ENCODE measurements around the gene PRKCG.

DNA sequence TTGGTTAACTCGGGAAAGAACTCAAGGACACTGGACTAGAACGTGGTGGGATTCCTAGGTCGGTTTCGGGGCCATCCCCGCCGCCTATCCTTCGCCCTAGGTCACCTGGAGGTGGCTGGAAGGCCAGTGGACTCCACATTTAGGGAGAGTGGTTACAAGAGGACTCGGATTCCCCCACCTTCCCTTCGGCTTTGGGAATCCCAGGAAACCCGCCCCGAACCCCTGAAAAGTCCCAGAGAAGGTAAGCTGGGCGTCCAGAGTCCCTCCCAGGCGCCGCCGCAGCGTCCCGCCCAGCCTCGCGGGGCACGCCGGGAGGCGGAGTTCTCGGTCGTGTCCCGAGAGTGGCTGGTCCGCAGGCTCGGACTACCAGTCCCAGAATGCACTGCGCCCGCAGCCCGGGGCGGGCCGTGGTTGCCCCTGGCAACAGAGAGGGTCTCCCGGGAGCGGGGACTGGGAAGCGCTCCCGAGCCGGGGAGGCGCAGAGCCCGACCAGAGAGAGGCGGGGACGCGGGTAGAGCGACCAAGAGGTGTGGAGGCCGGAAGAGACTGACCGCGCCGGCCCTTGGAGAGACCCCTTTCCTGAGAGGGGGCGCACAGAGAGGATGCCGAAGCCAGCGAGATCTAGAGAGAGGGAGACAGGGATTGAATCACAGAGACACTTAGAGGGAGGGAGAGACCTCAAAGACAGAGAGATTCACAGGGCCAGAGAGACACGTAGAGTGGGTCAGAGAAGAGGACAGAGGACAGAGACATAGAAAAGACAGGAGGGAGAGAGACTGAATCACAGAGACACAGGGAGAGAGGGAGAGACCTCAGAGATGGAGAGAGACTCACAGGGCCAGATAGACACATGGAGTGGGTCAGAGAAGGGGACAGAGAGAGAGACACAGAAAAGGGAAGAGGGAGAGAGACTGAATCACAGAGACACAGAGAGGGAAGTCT lies 2.6 kb upstream of the PRKCG start:
- TF ChIP-seq, protein P1, sequence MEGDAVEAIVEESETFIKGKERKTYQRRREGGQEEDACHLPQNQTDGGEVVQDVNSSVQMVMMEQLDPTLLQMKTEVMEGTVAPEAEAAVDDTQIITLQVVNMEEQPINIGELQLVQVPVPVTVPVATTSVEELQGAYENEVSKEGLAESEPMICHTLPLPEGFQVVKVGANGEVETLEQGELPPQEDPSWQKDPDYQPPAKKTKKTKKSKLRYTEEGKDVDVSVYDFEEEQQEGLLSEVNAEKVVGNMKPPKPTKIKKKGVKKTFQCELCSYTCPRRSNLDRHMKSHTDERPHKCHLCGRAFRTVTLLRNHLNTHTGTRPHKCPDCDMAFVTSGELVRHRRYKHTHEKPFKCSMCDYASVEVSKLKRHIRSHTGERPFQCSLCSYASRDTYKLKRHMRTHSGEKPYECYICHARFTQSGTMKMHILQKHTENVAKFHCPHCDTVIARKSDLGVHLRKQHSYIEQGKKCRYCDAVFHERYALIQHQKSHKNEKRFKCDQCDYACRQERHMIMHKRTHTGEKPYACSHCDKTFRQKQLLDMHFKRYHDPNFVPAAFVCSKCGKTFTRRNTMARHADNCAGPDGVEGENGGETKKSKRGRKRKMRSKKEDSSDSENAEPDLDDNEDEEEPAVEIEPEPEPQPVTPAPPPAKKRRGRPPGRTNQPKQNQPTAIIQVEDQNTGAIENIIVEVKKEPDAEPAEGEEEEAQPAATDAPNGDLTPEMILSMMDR (IDR thresholded peaks at IDR 0.05): no peak
- TF ChIP-seq POLR2A (IDR thresholded peaks at IDR 0.05): no peak
